GM21786 (cell line): ENCODE measurements around the gene AK4.

Experiments
- ATAC-seq: cut with Tn5 transposase; IDR thresholded peaks from one replicate; pipeline ENCODE4 v1.9.1; 2021; ENCODE audit not compliant: unreplicated experiment

The AK4 gene

GRCh38 chr1:65175171-65176055, 27.4 kb downstream of the AK4 start:
- no peak for ATAC-seq

DNA sequence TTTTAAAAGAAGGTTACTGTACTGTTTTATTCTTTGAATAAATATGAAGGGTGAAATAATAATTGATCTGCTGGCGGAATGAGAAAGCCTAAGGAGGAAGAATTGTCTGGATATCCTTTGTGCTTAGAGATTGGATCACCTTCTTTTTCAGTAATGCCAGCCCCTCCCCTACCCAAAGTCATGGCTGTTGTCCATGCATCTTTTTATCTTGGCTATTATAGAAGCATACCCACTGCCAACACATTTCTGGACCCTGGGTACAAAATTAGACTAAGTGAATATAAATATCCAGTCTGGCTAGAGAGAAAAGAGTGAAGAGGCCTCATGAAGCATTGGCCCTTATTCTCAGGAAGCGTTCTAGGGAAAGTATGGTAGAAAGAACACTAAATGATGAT, 28.1 kb downstream of the AK4 start:
- ATAC-seq, result no peak

- no peak for ATAC-seq
Measured at GRCh38 chr1:65176591-65176990, 28.6 kb downstream of the AK4 start.

GRCh38 chr1:65177457-65177856, 29.5 kb downstream of the AK4 start:
- no peak for ATAC-seq

DNA sequence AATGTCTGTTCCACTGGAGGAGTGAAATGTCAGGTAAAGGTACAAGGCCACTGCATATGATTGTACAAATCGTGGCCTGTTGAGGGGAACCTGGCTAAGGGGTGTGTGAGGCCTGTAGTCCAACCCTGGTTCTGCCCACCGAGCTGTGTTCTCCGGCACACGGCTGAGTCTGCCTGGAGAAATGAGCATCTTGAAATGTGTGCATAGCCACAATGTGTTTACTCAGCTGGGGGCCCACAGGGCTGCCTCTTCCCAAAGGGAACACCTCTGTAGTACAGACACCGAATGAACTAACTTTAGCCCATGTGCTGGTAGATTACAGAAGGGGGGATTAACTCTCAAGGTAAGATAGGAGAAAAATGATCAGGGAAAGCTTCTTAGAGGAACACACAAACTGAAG, 30.2 kb downstream of the AK4 start:
- no peak for ATAC-seq

GRCh38 chr1:65179148-65179547, 31.1 kb downstream of the AK4 start:
- ATAC-seq, result no peak

- no peak for ATAC-seq
Measured at GRCh38 chr1:65180977-65181376, 33.0 kb downstream of the AK4 start.

GRCh38 chr1:65182658-65183268, 34.8 kb downstream of the AK4 start:
- no peak for ATAC-seq

GRCh38 chr1:65189576-65190115, 41.6 kb downstream of the AK4 start:
- no peak for ATAC-seq

- ATAC-seq, result no peak
Measured at GRCh38 chr1:65190229-65190628, 42.2 kb downstream of the AK4 start.

GRCh38 chr1:65193129-65193695, 45.2 kb downstream of the AK4 start:
- ATAC-seq, result no peak

- ATAC-seq, result no peak
Measured at GRCh38 chr1:65195495-65196417, 47.8 kb downstream of the AK4 start.

DNA sequence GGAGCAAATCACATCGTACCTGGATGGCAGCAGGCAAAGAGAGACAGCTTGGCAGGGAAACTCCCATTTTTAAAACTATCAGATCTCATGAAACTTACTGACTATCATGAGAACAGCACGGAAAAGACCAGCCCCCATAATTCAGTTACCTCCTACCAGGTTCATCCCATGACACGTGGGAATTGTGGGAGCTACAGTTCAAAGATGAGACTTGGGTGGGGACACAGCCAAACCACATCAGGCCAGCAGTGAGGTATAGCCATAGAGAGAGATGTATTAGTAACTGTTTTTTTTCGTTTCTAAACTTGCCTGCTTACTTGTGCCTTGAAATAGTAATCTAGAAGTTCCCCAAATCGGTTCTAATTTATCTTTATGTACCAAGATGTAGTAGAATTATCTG, 48.9 kb downstream of the AK4 start:
- no peak for ATAC-seq

DNA sequence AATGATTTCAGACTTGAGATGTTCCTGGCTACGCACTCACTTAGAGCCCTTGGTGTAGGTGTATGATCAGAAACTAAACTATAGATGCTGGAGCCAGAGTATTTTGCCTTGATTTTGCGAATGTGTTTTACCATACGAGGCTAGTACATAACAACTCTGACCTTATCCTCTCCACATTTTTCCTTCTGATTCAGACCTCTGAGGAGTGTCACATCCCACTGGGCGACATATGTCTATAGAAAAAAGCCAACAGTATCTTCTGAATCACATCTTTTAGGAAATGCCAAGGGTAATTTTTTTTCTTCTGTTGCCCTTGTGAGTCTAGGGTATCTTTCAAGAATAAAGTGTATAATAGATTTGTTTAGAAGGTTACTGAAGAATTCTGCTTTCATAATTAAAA, 49.6 kb downstream of the AK4 start:
- ATAC-seq, result no peak

GRCh38 chr1:65198096-65198495, 50.1 kb downstream of the AK4 start:
- no peak for ATAC-seq

DNA sequence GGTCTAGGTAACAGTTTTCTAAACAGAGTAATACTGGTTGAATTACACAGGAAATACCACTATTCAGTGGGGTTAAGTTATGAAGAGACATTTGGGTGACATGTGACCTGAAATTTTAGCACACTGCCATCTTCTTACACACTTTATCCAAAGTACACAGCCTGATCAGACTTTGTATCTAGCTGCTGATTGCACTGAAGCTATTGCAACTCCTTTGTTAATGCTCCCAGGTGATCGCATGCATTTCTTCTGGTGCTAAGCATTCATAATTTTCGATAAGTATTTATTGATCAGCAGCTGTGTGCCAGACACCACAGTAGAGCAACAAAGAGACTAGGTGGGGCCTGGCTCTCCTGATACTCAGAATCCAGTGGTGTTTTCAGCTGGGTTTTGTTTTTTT, 52.4 kb downstream of the AK4 start:
- no peak for ATAC-seq

DNA sequence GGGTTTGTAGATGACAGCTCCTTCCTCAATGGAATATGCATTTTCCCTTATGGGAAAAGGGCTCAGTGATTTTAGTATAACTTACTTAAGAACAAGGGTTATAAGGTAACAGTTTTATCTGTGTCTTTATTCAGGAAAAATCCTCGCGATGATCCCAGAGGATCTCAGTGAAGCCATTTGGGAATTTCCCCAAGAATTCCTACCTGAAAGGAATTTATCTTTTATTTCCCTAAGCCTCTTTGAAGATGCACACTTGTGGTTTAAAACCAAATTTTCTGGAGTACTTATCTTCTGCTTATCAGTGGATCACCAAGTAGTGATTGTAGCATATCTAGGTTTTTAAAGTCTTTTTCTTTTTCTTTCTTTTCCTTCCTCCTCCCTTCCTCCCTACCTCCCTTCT, 58.8 kb downstream of the AK4 start:
- no peak for ATAC-seq

DNA sequence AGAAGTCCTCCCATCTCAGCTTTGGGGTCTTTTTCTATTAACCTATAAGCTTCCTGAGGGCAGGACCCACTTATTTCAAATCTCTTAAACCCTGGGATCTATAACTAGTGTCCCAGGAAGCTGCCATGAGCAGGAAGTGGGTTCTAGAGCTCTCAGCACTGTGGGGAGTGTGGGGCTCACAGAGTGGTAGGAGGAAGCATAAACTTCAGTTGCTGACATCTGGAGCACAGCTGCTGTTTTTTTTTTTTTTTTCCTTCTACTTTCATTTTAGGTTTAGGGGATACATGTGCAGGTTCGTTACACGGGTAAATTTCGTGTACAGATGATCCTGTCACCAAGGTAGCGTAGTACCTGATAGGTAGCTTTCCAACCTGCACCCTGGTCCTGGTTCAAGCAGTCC, 59.3 kb downstream of the AK4 start:
- peak; percentile 77 for ATAC-seq

DNA sequence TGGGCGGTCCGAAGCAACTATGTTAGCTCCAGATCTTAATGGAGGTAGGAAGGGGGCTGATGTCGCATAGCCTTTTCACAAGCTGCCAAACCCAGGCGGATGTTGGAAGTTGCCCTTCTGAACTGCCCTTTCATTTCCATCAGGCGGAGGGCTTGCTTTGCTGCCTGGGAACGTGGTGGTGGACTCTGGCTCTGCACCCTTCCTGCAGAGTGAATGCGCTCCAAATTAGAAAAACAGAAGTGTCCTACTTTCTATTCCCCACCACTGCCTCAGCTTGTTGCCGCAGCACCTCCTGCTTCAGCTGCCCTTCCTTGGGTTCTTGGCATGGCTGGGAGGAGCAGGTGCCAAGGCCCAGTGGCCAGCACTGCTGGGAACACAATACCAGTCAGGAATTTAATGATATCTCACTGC, 60.6 kb downstream of the AK4 start:
- ATAC-seq, result no peak

DNA sequence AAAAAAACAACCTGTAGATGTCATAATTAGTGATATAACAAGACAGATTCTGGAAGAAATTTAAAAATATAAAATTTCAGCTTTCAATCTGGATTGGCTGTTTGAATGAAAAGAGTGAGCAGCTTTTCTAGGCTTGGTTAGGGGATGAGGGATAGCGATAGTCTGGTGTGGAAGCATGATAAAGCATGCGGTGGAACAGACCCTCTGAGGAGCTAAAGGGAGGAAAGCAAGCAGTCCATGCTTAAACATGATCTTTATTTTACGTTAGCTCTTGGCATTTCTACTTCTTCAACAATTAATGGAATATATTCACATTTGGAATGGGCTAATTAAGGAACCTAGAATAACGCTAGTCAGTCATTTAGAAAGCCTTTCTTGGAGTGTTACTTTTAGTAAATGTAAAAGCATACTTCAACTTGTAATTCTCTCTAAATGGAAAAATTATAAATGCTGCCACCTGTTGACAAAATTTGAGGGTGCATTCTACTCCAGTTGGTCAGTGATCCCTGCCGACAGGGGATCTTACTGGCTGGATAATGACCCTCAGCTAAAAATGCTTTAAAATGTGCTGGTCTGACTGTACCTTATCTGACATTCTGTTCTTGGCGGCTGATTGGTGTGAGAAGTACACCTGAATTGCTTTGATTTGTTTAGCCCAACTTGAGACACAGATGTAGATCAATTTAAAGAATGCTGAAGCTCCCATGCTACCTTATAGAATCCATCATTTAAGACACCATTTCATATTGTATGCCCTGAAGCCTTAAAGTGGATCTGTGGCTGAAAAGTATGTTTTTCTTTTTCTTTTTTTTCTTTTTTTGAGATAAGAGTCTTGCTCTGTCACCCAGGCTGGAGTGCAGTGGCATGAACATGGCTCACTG, 61.2 kb downstream of the AK4 start:
- peak; percentile 46 for ATAC-seq
